Loucy (cell line): ENCODE results near the gene DNMBP.
"Not testable (repeated sequence)": the region's sequence is repeated elsewhere in the genome, so short reads cannot be mapped to it uniquely, and the experiment has no call there.

ENCODE experiments used
- EZH2phosphoT487 ChIP-seq: fragments of 200-600 bp; IDR thresholded peaks from 2 replicates; pipeline ENCODE4 v1.6.1; 2018; ENCODE audit warnings: antibody characterized with exemption, mild to moderate bottlenecking, moderate library complexity, borderline replicate concordance
- TF ChIP-seq, protein P1 (sequence below): fragments of 200-600 bp; sonication (generic); conservative IDR thresholded peaks from 2 replicates; pipeline ENCODE4 v1.5.1; 2014; ENCODE audit warnings: mild to moderate bottlenecking, antibody characterized with exemption, low read length

DNA sequence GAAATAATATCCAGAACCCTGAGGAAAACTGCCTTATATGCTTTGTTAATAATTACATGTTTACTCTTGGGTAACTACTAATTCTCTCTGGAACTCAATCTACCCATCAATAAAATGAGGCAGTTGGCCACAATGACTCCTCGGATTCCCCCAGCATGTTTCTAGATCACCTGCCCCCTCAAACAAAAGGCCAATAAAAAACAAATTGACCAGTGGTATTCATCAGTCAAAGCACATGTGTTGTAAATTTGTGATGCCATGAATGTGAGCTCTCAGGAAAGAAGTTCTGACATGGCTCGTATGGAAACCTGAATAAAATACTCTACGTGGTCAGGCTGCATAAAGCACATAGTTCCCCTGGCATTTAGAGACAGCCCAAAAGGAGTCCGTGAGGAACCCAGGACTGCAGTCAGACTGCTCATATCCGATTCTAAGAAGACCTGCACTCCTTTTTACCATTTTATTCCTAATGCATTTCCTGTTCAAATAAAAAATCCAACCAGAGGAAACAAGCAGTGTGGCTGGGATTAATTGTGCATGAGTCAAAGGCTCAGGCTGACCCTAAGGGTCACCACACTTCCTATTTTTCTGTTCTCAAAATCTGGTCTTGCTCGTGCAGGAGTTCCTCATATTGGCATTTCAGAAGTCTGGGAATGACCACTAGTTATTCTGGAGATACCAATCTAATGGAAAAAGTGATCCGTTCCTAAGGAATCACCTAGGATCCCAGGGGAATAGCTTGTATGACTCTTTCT, 77.4 kb downstream of the DNMBP start:
- TF ChIP-seq, protein P1, sequence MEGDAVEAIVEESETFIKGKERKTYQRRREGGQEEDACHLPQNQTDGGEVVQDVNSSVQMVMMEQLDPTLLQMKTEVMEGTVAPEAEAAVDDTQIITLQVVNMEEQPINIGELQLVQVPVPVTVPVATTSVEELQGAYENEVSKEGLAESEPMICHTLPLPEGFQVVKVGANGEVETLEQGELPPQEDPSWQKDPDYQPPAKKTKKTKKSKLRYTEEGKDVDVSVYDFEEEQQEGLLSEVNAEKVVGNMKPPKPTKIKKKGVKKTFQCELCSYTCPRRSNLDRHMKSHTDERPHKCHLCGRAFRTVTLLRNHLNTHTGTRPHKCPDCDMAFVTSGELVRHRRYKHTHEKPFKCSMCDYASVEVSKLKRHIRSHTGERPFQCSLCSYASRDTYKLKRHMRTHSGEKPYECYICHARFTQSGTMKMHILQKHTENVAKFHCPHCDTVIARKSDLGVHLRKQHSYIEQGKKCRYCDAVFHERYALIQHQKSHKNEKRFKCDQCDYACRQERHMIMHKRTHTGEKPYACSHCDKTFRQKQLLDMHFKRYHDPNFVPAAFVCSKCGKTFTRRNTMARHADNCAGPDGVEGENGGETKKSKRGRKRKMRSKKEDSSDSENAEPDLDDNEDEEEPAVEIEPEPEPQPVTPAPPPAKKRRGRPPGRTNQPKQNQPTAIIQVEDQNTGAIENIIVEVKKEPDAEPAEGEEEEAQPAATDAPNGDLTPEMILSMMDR = not testable (repeated sequence)
- not testable (repeated sequence) for TF ChIP-seq EZH2phosphoT487
